H9 (cell line): ENCODE data around the gene BCAS3. TPM values are rescaled to one million over a fixed set of nuclear protein-coding genes. Genes with fewer than 3 reads are reported as not detected.

ENCODE experiments used
- DNase-seq: peaks from one replicate; pipeline ENCODE4 v3.0.0-alpha.2; 2017
- H2AFZ ChIP-seq: one replicate; pipeline ENCODE4 v1.6.1; 2013; ENCODE audit warnings: mild to moderate bottlenecking, low read length, control low read depth, moderate library complexity
- H2AK5ac ChIP-seq: 2 replicates; pipeline ENCODE4 v1.6.1; 2013; ENCODE audit warnings: low read length, control low read depth, mixed read lengths; ENCODE audit not compliant: insufficient read length
- H2BK120ac ChIP-seq: one replicate; pipeline ENCODE4 v1.6.1; 2013; ENCODE audit warnings: low read depth, mild to moderate bottlenecking, low read length, control low read depth, inconsistent platforms; ENCODE audit not compliant: poor library complexity, severe bottlenecking
- H2BK12ac ChIP-seq: 2 replicates; pipeline ENCODE4 v1.6.1; 2013; ENCODE audit warnings: low read length, control low read depth, mixed read lengths, low read depth; ENCODE audit not compliant: insufficient read length
- H2BK15ac ChIP-seq: 2 replicates; pipeline ENCODE4 v1.6.1; 2013; ENCODE audit warnings: low read depth, low read length, control low read depth
- H2BK20ac ChIP-seq: one replicate; pipeline ENCODE4 v1.6.1; 2013; ENCODE audit warnings: low read depth, mild to moderate bottlenecking, low read length, control low read depth, inconsistent platforms; ENCODE audit not compliant: poor library complexity, severe bottlenecking
- H2BK5ac ChIP-seq: 2 replicates; pipeline ENCODE4 v1.6.1; 2013; ENCODE audit warnings: low read length, control low read depth, mixed read lengths; ENCODE audit not compliant: insufficient read length
- H3K14ac ChIP-seq: 2 replicates; pipeline ENCODE4 v1.6.1; 2013; ENCODE audit warnings: low read length, control low read depth; ENCODE audit not compliant: insufficient read depth
- H3K18ac ChIP-seq: 2 replicates; pipeline ENCODE4 v1.6.1; 2013; ENCODE audit warnings: low read depth, mild to moderate bottlenecking, mixed read lengths, low read length, control low read depth; ENCODE audit not compliant: insufficient read length
- H3K23ac ChIP-seq: 2 replicates; pipeline ENCODE4 v1.6.1; 2013; ENCODE audit warnings: low read length, control low read depth, mixed read lengths, low read depth; ENCODE audit not compliant: insufficient read length
- H3K23me2 ChIP-seq: 2 replicates; pipeline ENCODE4 v1.6.1; 2013; ENCODE audit warnings: low read depth, mild to moderate bottlenecking, mixed read lengths, low read length, control low read depth; ENCODE audit not compliant: insufficient read length, poor library complexity, severe bottlenecking
- H3K27ac ChIP-seq: 2 replicates; pipeline ENCODE4 v1.5.1; 2013; ENCODE audit warnings: low read length, control low read depth, mixed read lengths, low read depth; ENCODE audit not compliant: insufficient read length
- H3K27me3 ChIP-seq: 2 replicates; pipeline ENCODE4 v1.6.1; 2013; ENCODE audit warnings: low read length, control low read depth, inconsistent platforms; ENCODE audit not compliant: insufficient read depth
- H3K4ac ChIP-seq: 2 replicates; pipeline ENCODE4 v1.6.1; 2013; ENCODE audit warnings: low read depth, mild to moderate bottlenecking, control low read depth, inconsistent platforms, low read length, moderate library complexity
- H3K4me1 ChIP-seq: 2 replicates; pipeline ENCODE4 v1.6.1; 2013; ENCODE audit warnings: low read length, control low read depth, inconsistent platforms; ENCODE audit not compliant: insufficient read depth
- H3K4me2 ChIP-seq: 2 replicates; pipeline ENCODE4 v1.6.1; 2013; ENCODE audit warnings: low read length, control low read depth, mixed read lengths; ENCODE audit not compliant: insufficient read length, insufficient read depth
- H3K56ac ChIP-seq: 2 replicates; pipeline ENCODE4 v1.6.1; 2013; ENCODE audit warnings: low read depth, mild to moderate bottlenecking, mixed read lengths, low read length, control low read depth; ENCODE audit not compliant: insufficient read length
- H3K79me1 ChIP-seq: 2 replicates; pipeline ENCODE4 v1.6.1; 2013; ENCODE audit warnings: low read depth, mild to moderate bottlenecking, moderate library complexity, low read length, control low read depth, inconsistent platforms; ENCODE audit not compliant: insufficient read depth, poor library complexity, severe bottlenecking
- H3K79me2 ChIP-seq: 2 replicates; pipeline ENCODE4 v1.6.1; 2013; ENCODE audit warnings: low read length, control low read depth, inconsistent platforms; ENCODE audit not compliant: insufficient read depth
- H3K9ac ChIP-seq: 2 replicates; pipeline ENCODE4 v1.6.1; 2013; ENCODE audit warnings: low read length, control low read depth, mixed read lengths; ENCODE audit not compliant: insufficient read length; ENCODE audit errors: extremely low read depth
- H3K9me3 ChIP-seq: one replicate; pipeline ENCODE4 v1.6.1; 2013; ENCODE audit warnings: low read depth, low read length, inconsistent platforms; ENCODE audit not compliant: control insufficient read depth
- H3T11ph ChIP-seq: one replicate; pipeline ENCODE4 v1.6.1; 2013; ENCODE audit warnings: mild to moderate bottlenecking, low read length, control low read depth, inconsistent platforms
- H4K20me1 ChIP-seq: one replicate; pipeline ENCODE4 v1.6.1; 2013; ENCODE audit not compliant: control insufficient read depth, insufficient read length, insufficient read depth
- H4K5ac ChIP-seq: 2 replicates; pipeline ENCODE4 v1.6.1; 2013; ENCODE audit warnings: low read depth, mild to moderate bottlenecking, mixed read lengths, low read length, control low read depth; ENCODE audit not compliant: insufficient read length
- H4K8ac ChIP-seq: replicated peaks from 2 replicates; pipeline ENCODE4 v1.6.1; 2013; ENCODE audit warnings: low read length, control low read depth, mixed read lengths, low read depth; ENCODE audit not compliant: insufficient read length
- H4K91ac ChIP-seq: 2 replicates; pipeline ENCODE4 v1.6.1; 2013; ENCODE audit warnings: low read depth, mild to moderate bottlenecking, moderate library complexity, mixed read lengths, low read length, control low read depth; ENCODE audit not compliant: insufficient read length
- H3K27ac Mint-ChIP-seq, 3 experiments: 2 replicates in 2 of 3; 3 replicates in 1 of 3; pipeline ENCODE4 v1.8.0; 2020 to 2021; ENCODE audit warnings: mixed read lengths in 3 of 3, mild to moderate bottlenecking in 1 of 3, moderate library complexity in 1 of 3
- H3K27me3 Mint-ChIP-seq: 2 replicates; pipeline ENCODE4 v1.8.0; 2021; ENCODE audit warnings: low read depth, mild to moderate bottlenecking, moderate library complexity, mixed read lengths
- H3K36me3 Mint-ChIP-seq, 3 experiments: 2 replicates in 2 of 3; 3 replicates in 1 of 3; pipeline ENCODE4 v1.8.0; 2020 to 2021; ENCODE audit warnings: low read depth in 3 of 3, mixed read lengths in 3 of 3; ENCODE audit not compliant: insufficient read depth in 1 of 3
- H3K4me1 Mint-ChIP-seq, 2 experiments: 2 replicates each; pipeline ENCODE4 v1.8.0; 2020; ENCODE audit warnings: mixed read lengths in 2 of 2
- H3K4me3 Mint-ChIP-seq, 2 experiments: 2 replicates in 1 of 2; 3 replicates in 1 of 2; pipeline ENCODE4 v1.8.0; 2020 to 2021; ENCODE audit warnings: mild to moderate bottlenecking in 2 of 2, mixed read lengths in 2 of 2, moderate library complexity in 1 of 2
- H3K9me3 Mint-ChIP-seq, 2 experiments: 2 replicates in 1 of 2; 3 replicates in 1 of 2; pipeline ENCODE4 v1.8.0; 2020; ENCODE audit warnings: mild to moderate bottlenecking in 2 of 2, mixed read lengths in 2 of 2, moderate library complexity in 1 of 2
- CTCF ChIP-seq: fragments of 200-600 bp; sonication (generic); conservative IDR thresholded peaks from 3 replicates; pipeline ENCODE4 v1.8.0; 2021; ENCODE audit warnings: antibody characterized with exemption, mild to moderate bottlenecking
- WGBS: extraction: QIAGEN DNeasy Blood & Tissue Kit; methylation state at CpG from one replicate; pipeline ENCODE4 v1.1.7; 2013; ENCODE audit warnings: missing lambda C conversion rate, low lambda C conversion rate, mixed read lengths; ENCODE audit not compliant: insufficient read length; ENCODE audit errors: extremely low coverage; 5-methylcytosine and 5-hydroxymethylcytosine counted together
- total RNA-seq: library from RNA; stranded (reverse); gene quantifications from 2 replicates; pipeline ENCODE4 v1.2.1, GENCODE V29; 2021

The BCAS3 gene
- total RNA-seq, 1 experiment from 2014 or later, result 22.4 TPM

- H4K8ac ChIP-seq, result no peak overlapping the region
- H3K79me2 ChIP-seq, result no peaks in the 10 kb centered on the region
- no peak overlapping the region for H3T11ph ChIP-seq
- no peak overlapping the region for H3K23ac ChIP-seq
- no peak overlapping the region for H2AK5ac ChIP-seq
- no peaks in the 10 kb centered on the region for H3K27me3 ChIP-seq
- no peak overlapping the region for H2AFZ ChIP-seq
- no peak overlapping the region for H2BK20ac ChIP-seq
- H3K79me1 ChIP-seq, result no peaks in the 10 kb centered on the region
- no peaks in the 10 kb centered on the region for H4K20me1 ChIP-seq
- no peak for TF ChIP-seq CTCF
- no peaks in the 10 kb centered on the region for H3K9me3 ChIP-seq
- H2BK12ac ChIP-seq, result no peak overlapping the region
- H2BK15ac ChIP-seq, result no peak overlapping the region
- H3K9ac ChIP-seq, result no peak overlapping the region
- H2BK120ac ChIP-seq, result no peak overlapping the region
- H3K4me2 ChIP-seq, result no peak overlapping the region
- no CpG with 5 or more reads among the region's 1 CpG for WGBS
- no peak overlapping the region for H3K56ac ChIP-seq
- Mint-ChIP-seq H3K27me3 (no peaks in the 10 kb centered on the region), H3K4me1 (peaks cover 13 to 19% of the 10 kb centered on the region in 2 experiments), H3K36me3 (peaks cover 0 to 6% (median 0%) of the 10 kb centered on the region in 3 experiments; a peak in 2 of 7 replicates), H3K9me3 (no peaks in the 10 kb centered on the region; a peak in 1 of 5 replicates), H3K4me3 (no peak overlapping the region), H3K27ac (no peak overlapping the region)
- H3K18ac ChIP-seq, result no peak overlapping the region
- no peak overlapping the region for H4K5ac ChIP-seq
- H3K27ac ChIP-seq, result no peak overlapping the region
- peaks cover 1% of the 10 kb centered on the region; the same call in 1 of the 2 replicates for H3K4me1 ChIP-seq
- H4K91ac ChIP-seq, result no peak overlapping the region
- H3K4ac ChIP-seq, result no peak overlapping the region
- no peaks in the 10 kb centered on the region for H3K23me2 ChIP-seq
- no peak overlapping the region for H2BK5ac ChIP-seq
- no peak for DNase-seq
- H3K14ac ChIP-seq, result no peak overlapping the region
Measured at GRCh38 chr17:61239953-61240352, 562.3 kb downstream of the BCAS3 start.
